Hematopoietic multipotent progenitor cell treated with erythropoietin and hydrocortisone succinate and interleukin-3 and kit ligand, for 17 days (in vitro differentiated cells): ENCODE results near the gene MED9.

Source experiments
- DNase-seq: peaks from one replicate; pipeline ENCODE4 v3.0.0-alpha.2; 2015; ENCODE audit warnings: low spot score

The MED9 gene

GRCh38 chr17:17491546-17491988, 14.8 kb downstream of the MED9 start:
- no peak for DNase-seq

DNA sequence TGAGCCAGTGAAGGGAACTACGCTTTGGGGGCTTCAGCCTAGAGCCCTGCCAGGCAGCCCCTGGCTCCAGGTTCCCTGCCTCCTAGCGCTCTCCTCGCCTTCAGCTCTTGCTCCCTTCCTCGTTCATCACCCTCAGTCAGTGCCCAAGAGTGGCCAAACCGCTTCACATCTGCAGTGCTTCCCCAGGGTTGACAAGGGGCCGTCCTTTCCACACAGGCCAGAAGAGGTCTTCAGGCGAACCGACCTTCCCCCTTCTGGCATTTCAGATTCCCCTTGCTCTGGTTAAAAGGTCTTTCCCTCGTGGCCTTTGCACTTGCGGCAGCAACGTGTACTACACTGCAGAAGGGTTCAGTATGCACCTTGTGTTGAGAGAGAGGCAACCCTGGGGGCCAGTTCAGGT, 15.3 kb downstream of the MED9 start:
- no peak for DNase-seq

GRCh38 chr17:17492571-17492970, 15.8 kb downstream of the MED9 start:
- DNase-seq, result no peak

DNA sequence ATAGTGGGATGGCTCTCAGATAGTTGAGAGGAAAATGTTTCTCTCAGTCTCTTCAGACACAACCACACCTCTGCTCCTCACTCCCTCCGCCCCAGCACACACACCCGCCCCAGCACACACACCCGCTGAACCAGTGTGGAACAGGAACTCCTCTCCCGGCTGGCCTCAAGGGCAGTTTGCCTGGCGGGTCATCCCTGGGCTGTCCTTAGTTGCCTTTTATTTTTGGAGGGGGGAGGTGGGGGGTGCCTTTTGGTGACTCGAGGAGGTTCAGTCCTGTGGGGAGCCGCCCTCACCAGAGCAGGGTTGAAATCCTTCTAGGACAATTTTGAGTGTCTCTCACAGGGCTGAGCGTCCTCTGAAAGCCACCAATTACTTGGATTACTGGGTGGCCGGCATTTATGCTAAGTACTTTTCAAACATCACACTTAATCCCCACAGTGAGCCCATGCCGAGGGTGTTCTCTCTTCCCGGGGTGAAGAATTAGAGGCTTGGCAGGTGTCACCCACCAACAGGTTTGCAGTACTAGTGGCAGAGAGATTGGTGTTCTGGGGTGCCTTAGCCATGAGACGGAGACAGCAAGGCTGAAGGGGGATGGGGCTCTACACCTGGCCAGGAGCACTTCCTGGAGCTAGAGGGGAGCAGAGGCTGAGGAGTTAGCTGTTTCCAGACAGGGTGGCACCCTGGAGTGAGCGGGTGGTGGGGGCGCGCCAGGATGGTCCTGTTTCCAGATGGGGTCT, 16.6 kb downstream of the MED9 start:
- DNase-seq, result no peak

DNA sequence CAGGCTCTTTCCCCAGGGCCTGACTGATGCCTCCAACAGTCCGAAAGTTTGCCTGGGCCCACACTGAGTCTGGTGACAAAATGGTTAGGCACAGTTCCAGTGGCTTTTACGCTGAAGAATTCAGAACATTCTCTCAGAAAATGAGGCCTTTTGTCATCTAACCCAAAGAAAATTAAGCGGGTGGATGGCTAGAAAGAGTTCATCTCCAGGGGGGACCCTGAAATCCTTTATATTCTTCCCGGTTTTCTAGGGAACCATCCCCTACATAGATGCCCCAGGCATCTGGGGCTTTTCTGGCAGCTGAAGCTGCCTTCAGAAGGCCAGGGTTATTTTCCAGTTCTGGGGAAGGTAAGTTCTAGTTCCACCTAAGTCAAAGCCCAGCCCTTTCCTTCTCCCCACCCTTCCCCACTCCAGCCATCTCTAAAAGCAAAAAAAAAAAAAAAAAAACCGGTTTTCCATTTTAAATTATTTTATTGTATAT, 17.2 kb downstream of the MED9 start:
- no peak for DNase-seq

GRCh38 chr17:17494499-17494869, 17.7 kb downstream of the MED9 start:
- no peak for DNase-seq

- DNase-seq, result peak; percentile 37
These were observed 18.2 kb downstream of the MED9 start for GRCh38 chr17:17494870-17495535.

DNA sequence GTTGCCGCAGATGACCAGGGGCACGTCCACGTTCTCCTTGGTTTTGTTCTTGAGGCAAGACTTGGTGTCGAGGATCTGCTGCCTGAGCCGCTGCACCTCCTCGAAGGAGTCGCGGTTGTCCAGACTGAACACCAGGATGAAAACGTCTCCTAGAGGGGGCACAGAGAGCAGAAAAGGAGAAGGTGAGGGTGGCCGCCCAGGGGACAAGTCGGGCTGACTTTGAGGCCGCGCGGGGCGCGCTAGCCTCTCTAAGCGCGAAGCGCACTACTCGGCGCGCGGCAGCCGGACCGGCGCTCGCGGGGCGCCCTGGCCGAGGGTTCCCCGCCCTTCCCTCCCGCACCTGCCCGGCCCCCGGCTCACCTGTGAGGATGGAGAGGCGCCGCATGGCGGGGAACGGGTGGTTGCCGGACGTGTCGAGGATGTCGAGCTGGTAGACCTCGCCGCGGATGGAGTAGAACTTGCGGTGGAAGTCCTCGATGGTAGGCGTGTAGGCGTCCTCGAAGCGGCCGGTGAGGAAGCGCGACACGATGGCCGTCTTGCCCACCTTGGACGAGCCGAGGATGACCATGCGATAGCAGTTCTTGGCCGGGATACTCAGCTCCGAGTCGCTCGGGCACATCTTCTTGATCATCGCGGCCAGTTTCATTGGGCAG, 18.9 kb downstream of the MED9 start:
- DNase-seq, result peak; percentile 45

- peak; percentile 85 for DNase-seq
These were observed 19.6 kb downstream of the MED9 start, which contains the start of gene RASD1 for GRCh38 chr17:17496189-17497064. Gene RASD1 (minus strand): TSS chr17:17496395. CDS start chr17:17496181, 214 bp downstream.

DNA sequence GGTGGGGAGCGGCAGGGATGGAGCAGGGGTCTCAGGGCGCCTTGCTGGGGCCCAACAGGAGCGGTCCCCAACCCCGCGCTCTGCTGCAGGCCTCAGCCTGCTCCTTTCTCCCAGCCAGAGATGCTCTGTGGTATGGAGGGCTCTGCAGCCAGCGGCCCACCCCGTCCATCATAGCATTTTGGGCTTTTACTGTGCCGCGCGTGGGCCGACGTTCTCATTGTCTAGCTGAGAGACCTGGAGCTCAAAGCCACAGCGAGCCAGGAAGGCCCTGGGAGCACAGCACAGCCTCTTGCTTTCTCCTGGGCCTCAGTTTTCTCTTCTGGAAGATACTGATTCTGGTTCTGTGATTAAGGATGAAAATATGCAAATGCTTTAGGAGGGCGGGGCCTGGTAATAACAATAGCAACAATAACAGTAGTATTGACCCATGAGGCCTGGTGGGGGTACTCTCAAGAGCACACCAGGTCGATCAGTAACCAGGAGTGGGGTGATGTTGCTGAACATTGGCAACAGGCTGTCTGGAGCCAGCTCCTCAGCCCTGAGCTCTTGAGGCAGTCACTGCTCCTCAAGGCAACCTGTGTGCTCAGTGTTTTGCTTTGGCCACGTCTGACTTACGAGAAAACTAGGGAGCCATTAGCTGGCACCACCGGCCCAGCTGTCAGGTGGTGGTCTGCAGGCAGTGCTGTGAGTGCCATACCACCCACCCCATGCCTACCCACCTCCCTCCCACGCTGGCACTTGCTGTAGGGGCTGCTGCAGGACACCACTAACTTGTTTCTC, 20.5 kb downstream of the MED9 start:
- no peak for DNase-seq

DNA sequence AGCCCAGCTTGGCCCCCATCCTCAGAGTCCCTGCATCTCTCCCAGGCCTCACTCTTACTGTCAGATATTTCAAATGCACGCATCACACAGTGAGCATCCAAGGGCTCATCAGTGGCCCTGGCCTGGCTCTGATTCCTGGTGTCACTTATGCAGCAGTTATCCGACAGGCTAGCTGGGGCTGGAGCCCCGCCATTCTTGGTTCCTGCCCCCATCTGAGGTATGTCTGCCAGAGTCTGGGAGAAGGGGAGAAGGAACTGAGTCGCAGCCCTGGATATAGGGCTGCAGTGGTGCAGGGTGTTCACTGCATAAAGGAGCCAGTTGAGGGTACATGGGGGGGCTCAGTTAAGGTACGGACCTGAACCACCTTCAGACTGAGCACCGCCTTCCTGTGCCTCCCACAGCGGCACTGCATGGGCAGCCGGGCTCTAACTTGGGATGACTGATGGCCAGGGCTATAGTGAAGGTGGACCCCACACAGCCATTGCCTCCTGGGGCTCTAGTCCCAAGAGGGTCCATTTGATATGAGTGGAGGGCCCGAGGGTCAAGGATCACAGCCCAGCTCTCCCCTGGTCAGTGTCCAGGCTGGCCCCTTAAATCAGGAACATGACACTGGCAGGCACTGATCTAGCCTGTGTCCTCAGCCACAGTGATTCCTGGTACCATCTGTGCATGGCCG, 21.2 kb downstream of the MED9 start:
- DNase-seq, result no peak

DNA sequence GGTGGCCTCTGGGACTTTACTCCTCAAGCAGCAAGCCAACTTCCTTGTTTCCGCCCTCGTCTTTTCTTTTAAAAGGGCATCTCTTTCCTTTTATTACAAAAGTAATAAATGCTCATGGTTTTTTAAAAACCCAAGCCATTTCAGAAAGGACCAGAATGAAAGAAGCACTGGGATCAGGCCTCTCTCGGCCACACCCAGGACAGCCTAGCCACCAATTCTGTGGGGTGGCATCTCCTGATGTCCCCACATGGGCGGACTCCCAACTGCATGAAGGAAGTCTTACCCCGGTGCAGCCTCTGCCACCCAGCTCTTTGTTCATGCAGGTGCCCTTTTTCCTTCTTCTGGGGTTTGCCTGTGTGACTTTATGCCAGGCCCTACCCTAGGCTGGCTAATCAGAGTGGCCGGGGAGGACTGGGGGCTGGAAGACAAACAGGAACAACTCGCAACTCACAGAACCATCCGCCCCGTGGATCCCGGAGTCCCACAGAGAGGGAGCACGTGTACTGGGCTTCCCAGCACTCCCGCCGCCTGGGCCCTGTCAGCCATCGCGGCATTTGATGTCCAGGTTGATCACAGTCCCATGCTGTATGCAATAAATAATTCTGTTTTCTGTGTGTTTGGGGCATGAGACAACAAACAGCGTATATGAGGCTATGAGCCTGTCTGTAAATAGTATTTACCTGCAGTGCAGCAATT, 22.0 kb downstream of the MED9 start:
- no peak for DNase-seq

- DNase-seq, result no peak
These were observed 22.8 kb downstream of the MED9 start for GRCh38 chr17:17499402-17500145.

- DNase-seq, result peak; percentile 24
These were observed 24.3 kb downstream of the MED9 start for GRCh38 chr17:17500999-17501605.

GRCh38 chr17:17502741-17503565, 26.2 kb downstream of the MED9 start:
- DNase-seq, result no peak

DNA sequence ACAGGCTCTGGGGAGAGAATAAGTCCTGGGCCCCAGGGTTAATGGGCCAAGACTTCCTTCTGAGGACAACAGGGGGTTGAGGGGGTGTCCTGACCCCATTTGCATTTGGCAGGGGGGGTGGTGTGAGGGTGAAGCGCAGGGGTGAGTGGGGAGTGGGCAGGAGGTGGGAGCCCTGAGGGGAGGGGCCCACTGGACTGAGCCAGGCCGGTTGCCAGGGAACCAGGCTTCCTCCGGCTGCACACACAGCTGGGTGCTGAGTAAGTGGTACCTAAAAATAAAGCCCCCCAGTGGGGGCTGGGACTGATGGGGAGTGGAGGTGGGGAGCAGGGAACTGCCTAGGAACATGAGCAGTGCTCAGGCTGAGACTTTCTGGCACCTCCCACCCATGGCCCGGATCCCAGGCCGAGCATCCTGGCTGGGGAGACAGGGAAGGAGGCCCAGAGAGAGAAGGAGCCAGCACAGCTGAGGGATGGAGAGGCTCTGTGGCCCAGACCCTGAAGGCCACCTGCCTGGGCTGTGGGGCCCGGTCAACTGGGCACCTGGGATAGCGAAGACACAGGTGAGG, 26.8 kb downstream of the MED9 start:
- no peak for DNase-seq

DNA sequence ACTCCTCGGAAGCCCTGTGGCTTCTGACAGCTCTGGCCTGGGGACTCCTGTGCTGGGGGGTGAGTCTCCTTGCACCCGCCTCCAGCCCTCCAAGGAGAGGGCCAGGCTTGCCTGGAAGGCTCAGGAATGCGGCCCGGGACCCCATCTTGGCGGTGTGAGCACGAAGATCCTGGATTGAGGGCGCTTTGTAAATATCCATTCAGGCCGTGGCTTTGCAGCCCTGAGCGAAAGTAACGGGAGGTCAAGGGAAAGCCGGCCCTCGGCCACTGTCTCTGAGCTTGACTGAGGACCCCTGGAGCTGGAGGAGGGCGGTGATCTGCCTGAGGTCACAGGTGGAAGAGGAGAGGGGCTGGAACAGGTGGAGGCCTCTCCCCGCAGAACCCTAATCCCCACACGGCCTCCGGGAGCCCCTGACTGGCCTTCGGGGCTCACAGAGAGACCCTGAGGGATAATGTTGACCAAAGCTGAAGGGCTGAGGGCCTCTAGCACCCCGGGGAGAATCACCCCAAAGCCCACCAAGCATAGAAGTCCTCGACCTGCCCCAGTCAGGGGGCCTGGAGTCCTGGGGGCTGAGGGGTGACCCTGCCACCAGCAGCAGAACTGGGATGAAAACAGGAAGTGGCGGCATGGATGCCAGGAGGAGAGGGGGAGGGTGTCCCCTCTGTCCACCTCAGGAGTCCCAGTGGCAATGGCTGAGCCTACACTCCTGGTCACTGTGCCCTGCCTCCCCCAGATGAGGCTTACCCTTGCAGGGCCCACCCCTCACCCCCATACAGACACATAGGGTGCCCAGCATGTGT, 27.7 kb downstream of the MED9 start:
- DNase-seq, result no peak
